Heart left ventricle (tissue), 16 donors: ENCODE results near the gene KLHL4. TPM values are rescaled to one million over a fixed set of nuclear protein-coding genes. Genes with fewer than 3 reads are reported as not detected.
A peak's percentile ranks its signal among the peaks of the same experiment; 100 is the strongest.

Source experiments
- ATAC-seq, 4 donors: fragments of 200-7000 bp; cut with Tn5 transposase; one replicate each; pipeline ENCODE4 v1.9.1; 2020 to 2022; ENCODE audit warnings: moderate library complexity in 4 of 4, mild to moderate bottlenecking in 3 of 4, moderate number of reproducible peaks in 1 of 4
- DNase-seq, 5 donors: peaks; one replicate each; pipeline ENCODE4 v3.0.0-alpha.2; 2020
- H3K27ac ChIP-seq, 12 donors: fragments of 200-600 bp; sonication (generic) in 4 of 12; one replicate each; pipeline versions ENCODE4 v1.5.0 to v1.8.0; 2016 to 2022; ENCODE audit warnings: mild to moderate bottlenecking in 2 of 12
- H3K27me3 ChIP-seq, 9 donors: fragments of 200-600 bp; sonication (generic) in 2 of 9; one replicate each; pipeline versions ENCODE4 v1.5.1 to v1.8.0; 2016 to 2022; ENCODE audit warnings: mild to moderate bottlenecking in 3 of 9
- H3K36me3 ChIP-seq, 9 donors: fragments of 200-600 bp; sonication (generic) in 2 of 9; one replicate each; pipeline versions ENCODE4 v1.5.0 to v1.8.0; 2018 to 2022; ENCODE audit warnings: mild to moderate bottlenecking in 2 of 9
- H3K4me1 ChIP-seq, 12 donors: fragments of 200-600 bp; sonication (generic) in 4 of 12; one replicate each; pipeline versions ENCODE4 v1.5.0 to v1.8.0; 2016 to 2022; ENCODE audit warnings: mild to moderate bottlenecking in 3 of 12
- H3K4me3 ChIP-seq, 12 donors: fragments of 200-600 bp; sonication (generic) in 4 of 12; one replicate each; pipeline versions ENCODE4 v1.5.0 to v1.8.0; 2017 to 2022; ENCODE audit warnings: mild to moderate bottlenecking in 9 of 12, moderate library complexity in 4 of 12
- H3K9me3 ChIP-seq, 12 donors: fragments of 200-600 bp; sonication (generic) in 4 of 12; one replicate each; pipeline versions ENCODE4 v1.5.0 to v1.8.0; 2016 to 2022; ENCODE audit warnings: mild to moderate bottlenecking in 1 of 12
- CTCF ChIP-seq, 12 donors: fragments of 200-600 bp; sonication (generic) in 4 of 12; IDR thresholded peaks; one replicate each; pipeline versions ENCODE4 v1.5.0 to v1.8.0; 2018 to 2022; ENCODE audit warnings: antibody characterized with exemption in 12 of 12, mild to moderate bottlenecking in 5 of 12
- POLR2A ChIP-seq, 2 donors: fragments of 450-650 bp; IDR thresholded peaks; one replicate each; pipeline ENCODE4 v1.6.1; 2017; ENCODE audit warnings: antibody characterized with exemption in 2 of 2, mild to moderate bottlenecking in 2 of 2, moderate library complexity in 2 of 2
- WGBS, 4 donors: extraction: QIAGEN DNeasy Blood & Tissue Kit in 2 of 4; methylation state at CpG; one replicate each; pipeline versions ENCODE4 v1.1.5 to v1.1.7; 2013 to 2018; 5-methylcytosine and 5-hydroxymethylcytosine counted together
- intact Hi-C, 10 donors: fragments of 100-400 bp; cut with DNase I; formaldehyde crosslinking; loops; one replicate each; pipeline versions ENCODE4 v1.11.1 to v1.14.2; 2022
- polyA plus RNA-seq, 2 donors: library from polyadenylated mRNA; stranded (reverse); fragments of 200-250 nt; gene quantifications; one replicate each; pipeline ENCODE4 v1.2.3, GENCODE V29; 2013
- total RNA-seq, 9 donors: library from RNA; depleted of rRNA in 2 of 9; stranded (reverse); fragments of >200 nt in 2 of 9; fragmentation: NEBNext Ultra II Directional in 3 of 9; extraction: Animal tissue kit (Norgen Biotek cat#: 25700) in 3 of 9; gene quantifications; one replicate each; pipeline versions ENCODE4 v1.1.0 to v1.2.4, GENCODE V29; 2016 to 2023
- donor health status: ischemic (EF 13 %, LVEDD 7.1; RV severe dilation, severe dysfunction).
- donor health status: healthy with polysubstance abuse.
- donor health status: DM: no; HTN: yes; CAD: no.
- donor health status: DM: no; HTN: no; CAD: no.
- donor health status: ischemic (EF 25% LVEDD 6.9; RV normal size, moderate dysfunction).
- donor health status: ischemic (EF 25% LVEDD 5.7; RV mildly dilated, moderate dysfunction).
- donor health status: healthy.
- donor health status: DM: yes; HTN: yes; CAD: no.
- donor health status: ischemic (EF 35%, LVEDD 5.7; RV mildly dilated, moderate dysfunction).
- donor health status: nonischemic (EF 11% LVEDD 7.7; RV severe dilation, severe dysfunction).
- donor health status: DM: yes; HTN: yes; CAD: no.
- donor health status: PGD.
- donor health status: ischemic (EF 29% LVEDD 5.4; RV normal size, mild dysfunction).
- donor health status: nonischemic (EF 23%, LVEDD 6.1; RV moderate dilation, normal function).

The KLHL4 gene
- total and polyA plus RNA-seq, 11 donors: 0.15 to 4.6 (median 1.1) TPM

- no peak overlapping the region for H3K27ac ChIP-seq
- WGBS, 4 donors: 59 to 70% (median 60%) methylated on average over 3 of the region's 3 CpGs
- H3K4me3 ChIP-seq: no peak overlapping the region
- DNase-seq (no peak), ATAC-seq (no peak)
- H3K4me1 ChIP-seq: no peaks in the 10 kb centered on the region
- no peaks in the 10 kb centered on the region for H3K36me3 ChIP-seq
- TF ChIP-seq POLR2A (IDR thresholded peaks at IDR 0.05): no peak
- TF ChIP-seq CTCF (IDR thresholded peaks at IDR 0.05): no peak
- peaks cover 0 to 3% (median 0%) of the 10 kb centered on the region in 9 donors for H3K27me3 ChIP-seq
- no peaks in the 10 kb centered on the region for H3K9me3 ChIP-seq
- intact Hi-C loops: no loop called here
These were observed 55.3 kb downstream of the KLHL4 start for GRCh38 chrX:87572901-87573300.

GRCh38 chrX:87578978-87579377 is 61.4 kb downstream of the KLHL4 start:
- no peak for TF ChIP-seq POLR2A (IDR thresholded peaks at IDR 0.05)
- TF ChIP-seq CTCF (IDR thresholded peaks at IDR 0.05): peak in 1 of 12 donors; percentile 19
- Histone ChIP-seq H3K27me3 (peaks cover 0 to 7% (median 0%) of the 10 kb centered on the region in 9 donors), H3K36me3 (no peaks in the 10 kb centered on the region), H3K4me1 (no peaks in the 10 kb centered on the region), H3K27ac (no peak overlapping the region), H3K9me3 (no peaks in the 10 kb centered on the region), H3K4me3 (no peak overlapping the region)
- DNase-seq: no peak
- intact Hi-C loops: loop anchor here in 1 of 10 donors (5.0 kb wide), 1 partner anchor 83 kb away; no protein-coding TSS in a partner anchor
- ATAC-seq: no peak
- WGBS, 4 donors: 53 to 89% (median 73%) methylated on average over 1 of the region's 1 CpG

- H3K27ac ChIP-seq: no peak overlapping the region
- no peaks in the 10 kb centered on the region for H3K4me1 ChIP-seq
- no peaks in the 10 kb centered on the region for H3K9me3 ChIP-seq
- no peaks in the 10 kb centered on the region for H3K36me3 ChIP-seq
- intact Hi-C loops: loop anchor here in 2 of 10 donors (10.0 kb wide), 2 partner anchors 74 to 84 kb away; no protein-coding TSS in a partner anchor
- ATAC-seq (no peak), DNase-seq (no peak)
- WGBS, 4 donors: 80 to 90% (median 89%) methylated on average over 2 of the region's 2 CpGs; no CpG with 5 or more reads in 1 of the 4 donors
- H3K27me3 ChIP-seq: peaks cover 0 to 7% (median 0%) of the 10 kb centered on the region in 9 donors
- no peak overlapping the region for H3K4me3 ChIP-seq
- TF ChIP-seq POLR2A (IDR thresholded peaks at IDR 0.05) (no peak), CTCF (IDR thresholded peaks at IDR 0.05) (no peak)
These were observed 63.3 kb downstream of the KLHL4 start for GRCh38 chrX:87580862-87581261.

GRCh38 chrX:87582453-87582852 is 64.9 kb downstream of the KLHL4 start:
- WGBS, 4 donors: 80 to 95% (median 87%) methylated on average over 6 of the region's 6 CpGs
- TF ChIP-seq POLR2A (IDR thresholded peaks at IDR 0.05) (no peak), CTCF (IDR thresholded peaks at IDR 0.05) (no peak)
- no peaks in the 10 kb centered on the region for H3K4me1 ChIP-seq
- no peak for DNase-seq
- no peak for ATAC-seq
- intact Hi-C loops: loop anchor here in 2 of 10 donors (10.0 kb wide), 2 partner anchors 72 to 82 kb away; no protein-coding TSS in a partner anchor
- no peaks in the 10 kb centered on the region for H3K9me3 ChIP-seq
- peaks cover 0 to 5% (median 0%) of the 10 kb centered on the region in 9 donors for H3K27me3 ChIP-seq
- H3K36me3 ChIP-seq: no peaks in the 10 kb centered on the region
- H3K27ac ChIP-seq: no peak overlapping the region
- no peak overlapping the region for H3K4me3 ChIP-seq
